ENCODE results near the gene SLIT3. TPM values are rescaled to one million over a fixed set of nuclear protein-coding genes. Genes with fewer than 3 reads are reported as not detected.
A peak's percentile ranks its signal among the peaks of the same experiment; 100 is the strongest.

SLIT3 gene
- total and polyA plus RNA-seq, 9 of the 15 experiments (the other 6 are each of a cell fraction or from before 2014, with no cell fraction given) = 0.01 to 0.04 TPM; not detected in 7

- TF ChIP-seq SMAD4 (CRISPR knock-in tag; conservative IDR thresholded peaks at IDR 0.05) = no peak
- TF ChIP-seq EP400 (IDR thresholded peaks at IDR 0.05) = no peak
- peak; percentile 72 for TF ChIP-seq TEAD4 (IDR thresholded peaks at IDR 0.05; ENCODE audit: low read length)
- no peak for TF ChIP-seq TEAD4 (CRISPR knock-in tag; IDR thresholded peaks at IDR 0.05; ENCODE audit: borderline replicate concordance)
- TF ChIP-seq, protein P1, sequence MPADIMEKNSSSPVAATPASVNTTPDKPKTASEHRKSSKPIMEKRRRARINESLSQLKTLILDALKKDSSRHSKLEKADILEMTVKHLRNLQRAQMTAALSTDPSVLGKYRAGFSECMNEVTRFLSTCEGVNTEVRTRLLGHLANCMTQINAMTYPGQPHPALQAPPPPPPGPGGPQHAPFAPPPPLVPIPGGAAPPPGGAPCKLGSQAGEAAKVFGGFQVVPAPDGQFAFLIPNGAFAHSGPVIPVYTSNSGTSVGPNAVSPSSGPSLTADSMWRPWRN (IDR thresholded peaks at IDR 0.05; ENCODE audit: low read depth) = no peak
- TF ChIP-seq ZNF75A (CRISPR knock-in tag; IDR thresholded peaks at IDR 0.05) = no peak
- TF ChIP-seq REST (IDR thresholded peaks at IDR 0.05; ENCODE audit: borderline replicate concordance) = peak; percentile 45; the same call in 1 of the 2 replicates
- TF ChIP-seq REST (CRISPR knock-in tag; IDR thresholded peaks at IDR 0.05; ENCODE audit: low read depth) = no peak
- TF ChIP-seq CC2D1A (IDR thresholded peaks at IDR 0.05) = no peak
- TF ChIP-seq MTA2 (IDR thresholded peaks at IDR 0.05; ENCODE audit: low read depth) = no peak
- TF ChIP-seq JUNB (CRISPR knock-in tag; conservative IDR thresholded peaks at IDR 0.05) = no peak
- no peak for TF ChIP-seq MTA1 (IDR thresholded peaks at IDR 0.05; ENCODE audit: borderline replicate concordance)
- no peak for TF ChIP-seq HNRNPUL1 (IDR thresholded peaks at IDR 0.05; ENCODE audit: low read length)
- peak; percentile 57; the same call in 1 of the 2 replicates for TF ChIP-seq HBP1 (CRISPR knock-in tag; IDR thresholded peaks at IDR 0.05)
- TF ChIP-seq, protein P2, sequence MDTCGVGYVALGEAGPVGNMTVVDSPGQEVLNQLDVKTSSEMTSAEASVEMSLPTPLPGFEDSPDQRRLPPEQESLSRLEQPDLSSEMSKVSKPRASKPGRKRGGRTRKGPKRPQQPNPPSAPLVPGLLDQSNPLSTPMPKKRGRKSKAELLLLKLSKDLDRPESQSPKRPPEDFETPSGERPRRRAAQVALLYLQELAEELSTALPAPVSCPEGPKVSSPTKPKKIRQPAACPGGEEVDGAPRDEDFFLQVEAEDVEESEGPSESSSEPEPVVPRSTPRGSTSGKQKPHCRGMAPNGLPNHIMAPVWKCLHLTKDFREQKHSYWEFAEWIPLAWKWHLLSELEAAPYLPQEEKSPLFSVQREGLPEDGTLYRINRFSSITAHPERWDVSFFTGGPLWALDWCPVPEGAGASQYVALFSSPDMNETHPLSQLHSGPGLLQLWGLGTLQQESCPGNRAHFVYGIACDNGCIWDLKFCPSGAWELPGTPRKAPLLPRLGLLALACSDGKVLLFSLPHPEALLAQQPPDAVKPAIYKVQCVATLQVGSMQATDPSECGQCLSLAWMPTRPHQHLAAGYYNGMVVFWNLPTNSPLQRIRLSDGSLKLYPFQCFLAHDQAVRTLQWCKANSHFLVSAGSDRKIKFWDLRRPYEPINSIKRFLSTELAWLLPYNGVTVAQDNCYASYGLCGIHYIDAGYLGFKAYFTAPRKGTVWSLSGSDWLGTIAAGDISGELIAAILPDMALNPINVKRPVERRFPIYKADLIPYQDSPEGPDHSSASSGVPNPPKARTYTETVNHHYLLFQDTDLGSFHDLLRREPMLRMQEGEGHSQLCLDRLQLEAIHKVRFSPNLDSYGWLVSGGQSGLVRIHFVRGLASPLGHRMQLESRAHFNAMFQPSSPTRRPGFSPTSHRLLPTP (IDR thresholded peaks at IDR 0.05; ENCODE audit: borderline replicate concordance, extremely low read depth, insufficient read length) = no peak
These were observed 426.1 kb downstream of the SLIT3 start (continued) for GRCh38 chr5:168874713-168875380.
